ENCODE measurements around the gene SELENON. TPM values are rescaled to one million over a fixed set of nuclear protein-coding genes. Genes with fewer than 3 reads are reported as not detected.

SELENON gene
- total RNA-seq, 1 donor from 2014 or later = 126 TPM

DNA sequence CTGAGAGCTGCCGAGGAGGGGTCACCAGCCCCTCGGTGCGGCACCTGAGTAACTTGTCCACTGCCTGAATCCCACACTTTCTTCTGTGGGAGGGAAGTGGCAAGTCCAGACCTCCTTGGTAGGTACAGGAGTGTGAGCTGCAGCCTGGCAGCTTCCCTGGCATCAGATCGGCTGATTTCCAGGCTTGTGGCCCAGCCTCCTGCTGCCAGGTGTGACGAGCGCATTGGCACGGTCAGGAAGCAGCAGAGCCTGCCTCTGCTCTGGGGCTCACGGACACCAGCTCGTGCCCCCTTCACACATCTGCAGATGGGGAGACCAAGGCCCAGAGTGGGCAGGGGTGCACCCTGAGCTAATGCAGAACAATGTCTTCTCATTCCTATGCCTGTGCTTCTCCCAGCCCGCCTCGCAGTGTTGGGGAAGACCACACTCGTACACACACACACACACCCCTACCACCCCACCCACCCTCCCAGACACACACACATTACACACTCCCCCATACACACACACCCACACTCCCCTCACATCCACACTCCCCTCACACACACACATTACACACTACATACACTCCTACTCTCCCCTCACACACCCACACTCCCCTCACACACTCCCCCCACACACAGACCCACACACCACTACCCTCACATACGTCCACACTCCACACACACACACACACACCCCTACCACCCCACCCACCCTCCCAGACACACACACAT, 33.1 kb upstream of the SELENON start:
- no peak for DNase-seq (ENCODE audit: extremely low spot score, unreplicated experiment)
- H3K27ac Mint-ChIP-seq (ENCODE audit: unreplicated experiment) = no peak overlapping the region
- peaks cover 20% of the 10 kb centered on the region for H3K36me3 Mint-ChIP-seq (ENCODE audit: unreplicated experiment)
- H3K27me3 Mint-ChIP-seq (ENCODE audit: unreplicated experiment) = no peaks in the 10 kb centered on the region
- H3K4me1 Mint-ChIP-seq (ENCODE audit: unreplicated experiment) = peaks cover 20% of the 10 kb centered on the region
- TF ChIP-seq CTCF (IDR thresholded peaks at IDR 0.05) = no peak
- H3K9me3 Mint-ChIP-seq (ENCODE audit: unreplicated experiment) = no peaks in the 10 kb centered on the region
- no peak overlapping the region for H3K4me3 Mint-ChIP-seq (ENCODE audit: unreplicated experiment)

DNA sequence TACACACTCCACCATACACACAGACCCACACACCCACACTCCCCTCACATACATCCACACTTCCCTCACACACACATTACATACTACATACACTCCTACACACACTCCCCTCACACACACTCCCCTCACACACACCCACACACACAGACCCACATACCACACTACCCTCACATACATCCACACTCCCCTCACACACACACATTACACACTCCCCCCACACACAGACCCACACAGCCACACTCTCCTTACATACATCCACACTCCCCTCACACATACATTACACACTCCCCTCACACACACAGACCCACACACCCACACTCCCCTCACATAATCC, 32.6 kb upstream of the SELENON start:
- H3K27ac Mint-ChIP-seq (ENCODE audit: unreplicated experiment) = no peak overlapping the region
- no peak overlapping the region for H3K4me3 Mint-ChIP-seq (ENCODE audit: unreplicated experiment)
- H3K27me3 Mint-ChIP-seq (ENCODE audit: unreplicated experiment) = no peaks in the 10 kb centered on the region
- H3K36me3 Mint-ChIP-seq (ENCODE audit: unreplicated experiment) = peaks cover 24% of the 10 kb centered on the region
- DNase-seq (ENCODE audit: extremely low spot score, unreplicated experiment) = no peak
- no peaks in the 10 kb centered on the region for H3K9me3 Mint-ChIP-seq (ENCODE audit: unreplicated experiment)
- TF ChIP-seq CTCF (IDR thresholded peaks at IDR 0.05) = no peak
- peaks cover 20% of the 10 kb centered on the region for H3K4me1 Mint-ChIP-seq (ENCODE audit: unreplicated experiment)

- no peak for DNase-seq (ENCODE audit: extremely low spot score, unreplicated experiment)
- Mint-ChIP-seq H3K36me3 (ENCODE audit: unreplicated experiment) (peaks cover 34% of the 10 kb centered on the region), H3K4me1 (ENCODE audit: unreplicated experiment) (peaks cover 34% of the 10 kb centered on the region), H3K9me3 (ENCODE audit: unreplicated experiment) (no peaks in the 10 kb centered on the region), H3K27ac (ENCODE audit: unreplicated experiment) (no peak overlapping the region), H3K27me3 (ENCODE audit: unreplicated experiment) (no peaks in the 10 kb centered on the region), H3K4me3 (ENCODE audit: unreplicated experiment) (no peak overlapping the region)
- no peak for TF ChIP-seq CTCF (IDR thresholded peaks at IDR 0.05)
Measured at GRCh38 chr1:25768999-25769398, 31.0 kb upstream of the SELENON start.

GRCh38 chr1:25769625-25770383, 30.2 kb upstream of the SELENON start:
- Mint-ChIP-seq H3K9me3 (ENCODE audit: unreplicated experiment) (no peaks in the 10 kb centered on the region), H3K27ac (ENCODE audit: unreplicated experiment) (no peak overlapping the region), H3K4me1 (ENCODE audit: unreplicated experiment) (peaks cover 35% of the 10 kb centered on the region), H3K36me3 (ENCODE audit: unreplicated experiment) (peaks cover 36% of the 10 kb centered on the region), H3K4me3 (ENCODE audit: unreplicated experiment) (no peak overlapping the region), H3K27me3 (ENCODE audit: unreplicated experiment) (no peaks in the 10 kb centered on the region)
- DNase-seq (ENCODE audit: extremely low spot score, unreplicated experiment) = no peak
- no peak for TF ChIP-seq CTCF (IDR thresholded peaks at IDR 0.05)

- Mint-ChIP-seq H3K36me3 (ENCODE audit: unreplicated experiment) (peaks cover 40% of the 10 kb centered on the region), H3K27me3 (ENCODE audit: unreplicated experiment) (no peaks in the 10 kb centered on the region), H3K27ac (ENCODE audit: unreplicated experiment) (no peak overlapping the region), H3K9me3 (ENCODE audit: unreplicated experiment) (no peaks in the 10 kb centered on the region), H3K4me3 (ENCODE audit: unreplicated experiment) (no peak overlapping the region), H3K4me1 (ENCODE audit: unreplicated experiment) (peaks cover 35% of the 10 kb centered on the region)
- TF ChIP-seq CTCF (IDR thresholded peaks at IDR 0.05) = no peak
- no peak for DNase-seq (ENCODE audit: extremely low spot score, unreplicated experiment)
Measured at GRCh38 chr1:25770541-25771220, 29.3 kb upstream of the SELENON start.

All from osteocyte (in vitro differentiated cells).